Hepatocyte (in vitro differentiated cells): ENCODE results near the gene PHOX2A.

Experiments
- CTCF ChIP-seq: fragments of 200-600 bp; sonication (generic); IDR thresholded peaks from 2 replicates; pipeline ENCODE4 v1.5.1; 2016; ENCODE audit warnings: antibody characterized with exemption, mild to moderate bottlenecking; ENCODE audit not compliant: poor library complexity
- EZH2 ChIP-seq: fragments of 200-600 bp; sonication (generic); IDR thresholded peaks from 2 replicates; pipeline ENCODE4 v1.6.1; 2016; ENCODE audit warnings: antibody characterized with exemption, mild to moderate bottlenecking, borderline replicate concordance
- EZH2phosphoT487 ChIP-seq: fragments of 200-600 bp; sonication (generic); IDR thresholded peaks from one replicate; pipeline ENCODE4 v1.6.1; 2018; ENCODE audit warnings: antibody characterized with exemption, mild to moderate bottlenecking, low read depth, moderate library complexity; ENCODE audit not compliant: unreplicated experiment, severe bottlenecking

- TF ChIP-seq CTCF (no peak), EZH2phosphoT487 (no peak), EZH2 (no peak)
Observed at GRCh38 chr11:72233056-72233772, 10.8 kb downstream of the PHOX2A start.
